GM12892 (cell line): ENCODE results near the gene PACSIN1.

Source experiments
- POLR2A ChIP-seq: IDR thresholded peaks from 2 replicates; pipeline ENCODE4 v1.6.1; 2011; ENCODE audit warnings: low read depth, low read length, control low read depth
- POLR2AphosphoS5 ChIP-seq: IDR thresholded peaks from 2 replicates; pipeline ENCODE4 v1.6.1; 2011; ENCODE audit warnings: low read depth, low read length, control low read depth

DNA sequence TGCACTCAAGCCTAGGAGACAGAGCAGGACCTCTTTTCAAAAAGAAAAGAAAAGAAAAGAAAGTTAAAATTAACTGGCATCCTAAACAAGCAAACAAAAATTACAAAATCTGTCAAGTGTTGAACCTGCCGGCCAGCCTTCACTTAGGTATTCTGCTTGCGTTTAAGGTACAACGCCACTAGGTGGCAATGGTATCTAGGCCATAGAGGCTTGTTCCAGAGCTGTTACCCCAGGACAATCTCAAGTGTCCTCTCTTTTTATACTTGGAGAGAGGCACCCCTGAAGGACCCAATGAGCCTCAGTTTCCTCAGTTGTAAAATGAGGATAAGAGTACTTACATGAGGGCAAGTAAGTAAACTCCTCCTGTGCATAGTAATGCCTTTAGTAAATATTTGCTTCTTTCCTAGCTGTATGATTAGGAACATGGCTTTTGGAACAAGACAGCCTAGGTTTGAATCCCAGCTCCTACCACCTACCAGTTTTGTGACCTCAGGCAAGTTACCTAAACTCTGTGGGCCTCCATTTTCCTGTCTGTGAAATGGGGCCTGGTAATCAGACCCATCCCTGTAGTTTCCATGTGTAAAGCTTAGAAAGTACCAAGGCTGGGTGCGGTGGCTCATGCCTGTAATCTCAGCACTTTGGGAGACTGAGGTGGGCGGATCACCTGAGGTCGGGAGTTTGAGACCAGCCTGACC is 5.8 kb upstream of the PACSIN1 start:
- no peak for TF ChIP-seq POLR2AphosphoS5
- no peak for TF ChIP-seq POLR2A
